Calu3 (cell line): ENCODE data around the gene SEC23A. TPM values are rescaled to one million over a fixed set of nuclear protein-coding genes. Genes with fewer than 3 reads are reported as not detected.

Experiments
- BruUV-seq: library from RNA; stranded (reverse); fragments of 400-500 nt; replicated peaks from 2 replicates; lab custom pipeline; 2021; lab: Mats Ljungman, UMichigan
- CTCF ChIA-PET: fragments of 300-600 bp; sonication (Branson Sonifier 250); formaldehyde crosslinking; loops from one replicate; lab custom pipeline; 2022; ENCODE audit warnings: antibody characterized with exemption; lab: Charles Lee
- DNase-seq: peaks from one replicate; pipeline ENCODE4 v3.0.0; 2022
- H3K27ac Mint-ChIP-seq: one replicate; pipeline ENCODE4 v1.8.0; 2022; ENCODE audit warnings: mixed read lengths; ENCODE audit not compliant: unreplicated experiment
- H3K27me3 Mint-ChIP-seq: one replicate; pipeline ENCODE4 v1.8.0; 2022; ENCODE audit warnings: mixed read lengths; ENCODE audit not compliant: unreplicated experiment
- H3K36me3 Mint-ChIP-seq: one replicate; pipeline ENCODE4 v1.8.0; 2022; ENCODE audit warnings: mild to moderate bottlenecking, moderate library complexity, mixed read lengths; ENCODE audit not compliant: insufficient read depth, unreplicated experiment
- H3K4me1 Mint-ChIP-seq: one replicate; pipeline ENCODE4 v1.8.0; 2022; ENCODE audit warnings: mild to moderate bottlenecking, low read depth, mixed read lengths; ENCODE audit not compliant: unreplicated experiment
- H3K4me3 Mint-ChIP-seq: one replicate; pipeline ENCODE4 v1.8.0; 2022; ENCODE audit warnings: mild to moderate bottlenecking, low read depth, moderate library complexity, mixed read lengths; ENCODE audit not compliant: unreplicated experiment
- H3K9me3 Mint-ChIP-seq: one replicate; pipeline ENCODE4 v1.8.0; 2022; ENCODE audit warnings: low read depth, mixed read lengths; ENCODE audit not compliant: unreplicated experiment
- intact Hi-C: fragments of 100-400 bp; cut with micrococcal nuclease; formaldehyde crosslinking; loops from one replicate; pipeline ENCODE4 v1.10.0; 2022; ENCODE audit not compliant: unreplicated experiment
- total RNA-seq: library from RNA; stranded (reverse); gene quantifications from 2 replicates; pipeline ENCODE4 v1.2.3, GENCODE V29; 2022
- TF ChIP-seq, protein P1 (sequence below): fragments of 200-600 bp; IDR thresholded peaks from one replicate; pipeline ENCODE4 v1.8.0; 2022; ENCODE audit warnings: antibody characterized with exemption; ENCODE audit not compliant: unreplicated experiment

Gene SEC23A
- total RNA-seq, 1 experiment from 2014 or later, result 48.0 TPM

DNA sequence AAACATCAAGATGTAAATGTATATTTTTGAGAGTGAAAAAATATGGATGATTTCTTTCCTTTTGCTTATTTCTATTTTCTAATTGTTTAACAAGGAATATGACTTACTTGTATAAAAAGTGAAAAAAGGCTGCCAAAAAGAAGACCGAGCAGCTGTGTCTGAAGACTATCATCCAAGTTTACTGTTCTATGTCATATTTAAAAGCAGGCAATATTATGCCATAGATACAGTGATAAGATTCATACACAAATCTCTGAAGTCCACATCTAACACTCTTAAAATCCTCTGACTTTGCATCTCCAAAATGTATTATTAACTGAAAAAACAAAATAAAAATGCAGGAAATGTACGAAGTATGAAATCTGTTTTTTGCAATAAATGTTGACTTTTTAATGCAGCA, 109.1 kb downstream of the SEC23A start:
- no peaks in the 10 kb centered on the region for H3K9me3 Mint-ChIP-seq
- no peaks in the 10 kb centered on the region for H3K27me3 Mint-ChIP-seq
- no peaks in the 10 kb centered on the region for H3K36me3 Mint-ChIP-seq
- no peaks in the 10 kb centered on the region for H3K4me1 Mint-ChIP-seq
- intact Hi-C loops, result no loop called here
- no peak overlapping the region for H3K4me3 Mint-ChIP-seq
- DNase-seq, result no peak
- no TSS peak for BruUV-seq
- CTCF ChIA-PET, result no interaction called here
- H3K27ac Mint-ChIP-seq, result no peak overlapping the region
- TF ChIP-seq, protein P1, sequence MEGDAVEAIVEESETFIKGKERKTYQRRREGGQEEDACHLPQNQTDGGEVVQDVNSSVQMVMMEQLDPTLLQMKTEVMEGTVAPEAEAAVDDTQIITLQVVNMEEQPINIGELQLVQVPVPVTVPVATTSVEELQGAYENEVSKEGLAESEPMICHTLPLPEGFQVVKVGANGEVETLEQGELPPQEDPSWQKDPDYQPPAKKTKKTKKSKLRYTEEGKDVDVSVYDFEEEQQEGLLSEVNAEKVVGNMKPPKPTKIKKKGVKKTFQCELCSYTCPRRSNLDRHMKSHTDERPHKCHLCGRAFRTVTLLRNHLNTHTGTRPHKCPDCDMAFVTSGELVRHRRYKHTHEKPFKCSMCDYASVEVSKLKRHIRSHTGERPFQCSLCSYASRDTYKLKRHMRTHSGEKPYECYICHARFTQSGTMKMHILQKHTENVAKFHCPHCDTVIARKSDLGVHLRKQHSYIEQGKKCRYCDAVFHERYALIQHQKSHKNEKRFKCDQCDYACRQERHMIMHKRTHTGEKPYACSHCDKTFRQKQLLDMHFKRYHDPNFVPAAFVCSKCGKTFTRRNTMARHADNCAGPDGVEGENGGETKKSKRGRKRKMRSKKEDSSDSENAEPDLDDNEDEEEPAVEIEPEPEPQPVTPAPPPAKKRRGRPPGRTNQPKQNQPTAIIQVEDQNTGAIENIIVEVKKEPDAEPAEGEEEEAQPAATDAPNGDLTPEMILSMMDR, result no peak

DNA sequence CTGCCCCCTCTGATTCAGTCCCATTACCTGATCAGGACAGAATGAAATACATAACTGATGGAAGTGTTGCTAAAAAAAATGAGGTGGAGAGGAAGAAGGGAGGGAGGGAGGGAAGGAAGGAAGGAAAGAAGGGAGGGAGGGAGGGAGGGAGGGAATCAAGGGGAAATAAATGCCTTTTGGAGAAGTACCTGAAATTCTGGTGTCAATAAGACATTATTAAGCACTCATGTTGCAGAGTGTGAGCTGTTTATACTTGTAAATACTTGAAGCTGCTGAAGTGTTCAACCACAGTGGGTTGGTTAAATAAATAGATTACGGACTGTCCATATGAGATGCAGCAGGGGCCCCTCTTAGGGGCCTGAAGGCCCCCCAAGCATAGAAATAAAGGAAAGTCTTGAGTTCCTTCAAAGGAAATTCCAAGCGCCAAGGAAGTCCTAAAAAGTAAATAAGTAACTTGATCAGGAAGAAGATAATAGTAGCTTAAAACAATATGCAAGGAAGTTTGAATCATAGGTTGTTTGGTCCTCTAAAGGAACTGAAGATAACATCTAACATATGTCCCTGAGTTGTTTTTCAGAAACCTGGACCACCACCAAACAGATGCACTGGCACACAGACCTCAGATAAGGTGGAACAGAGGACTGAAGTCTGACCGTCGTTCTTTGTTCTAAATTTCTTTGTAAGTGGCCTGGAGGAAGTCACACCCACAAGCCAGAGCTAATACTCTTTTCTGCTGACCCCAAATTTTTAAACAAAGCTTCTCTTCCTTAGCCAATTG, 110.8 kb downstream of the SEC23A start:
- CTCF ChIA-PET, result no interaction called here
- no peak overlapping the region for H3K27ac Mint-ChIP-seq
- TF ChIP-seq, protein P1, result no peak
- DNase-seq, result no peak
- H3K9me3 Mint-ChIP-seq, result no peaks in the 10 kb centered on the region
- no peaks in the 10 kb centered on the region for H3K4me1 Mint-ChIP-seq
- intact Hi-C loops, result no loop called here
- no peaks in the 10 kb centered on the region for H3K27me3 Mint-ChIP-seq
- no peak overlapping the region for H3K4me3 Mint-ChIP-seq
- H3K36me3 Mint-ChIP-seq, result no peaks in the 10 kb centered on the region
- BruUV-seq, result no TSS peak

DNA sequence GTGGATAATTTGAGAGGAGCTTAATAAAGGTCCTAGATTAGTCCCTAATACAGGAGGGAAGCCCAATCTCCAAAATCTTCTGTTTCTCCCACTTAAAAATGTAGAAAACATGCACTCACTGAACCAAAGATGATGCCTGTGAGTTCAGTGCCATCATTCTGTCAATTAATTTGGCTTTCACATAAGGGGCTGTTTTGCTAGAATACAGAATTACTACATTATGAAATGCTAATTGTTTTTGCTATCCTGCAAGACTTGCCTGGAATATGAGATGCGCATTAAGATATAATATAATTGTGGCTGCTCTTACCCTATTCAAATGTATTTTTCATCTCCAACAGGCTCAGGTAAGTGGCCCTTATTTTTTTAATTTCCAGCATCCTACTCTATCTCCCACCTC, 111.7 kb downstream of the SEC23A start:
- Mint-ChIP-seq H3K36me3 (no peaks in the 10 kb centered on the region), H3K27me3 (no peaks in the 10 kb centered on the region), H3K4me3 (no peak overlapping the region), H3K9me3 (no peaks in the 10 kb centered on the region), H3K27ac (no peak overlapping the region), H3K4me1 (no peaks in the 10 kb centered on the region)
- BruUV-seq, result no TSS peak
- intact Hi-C loops, result no loop called here
- CTCF ChIA-PET, result no interaction called here
- DNase-seq, result no peak
- TF ChIP-seq, protein P1, result no peak

DNA sequence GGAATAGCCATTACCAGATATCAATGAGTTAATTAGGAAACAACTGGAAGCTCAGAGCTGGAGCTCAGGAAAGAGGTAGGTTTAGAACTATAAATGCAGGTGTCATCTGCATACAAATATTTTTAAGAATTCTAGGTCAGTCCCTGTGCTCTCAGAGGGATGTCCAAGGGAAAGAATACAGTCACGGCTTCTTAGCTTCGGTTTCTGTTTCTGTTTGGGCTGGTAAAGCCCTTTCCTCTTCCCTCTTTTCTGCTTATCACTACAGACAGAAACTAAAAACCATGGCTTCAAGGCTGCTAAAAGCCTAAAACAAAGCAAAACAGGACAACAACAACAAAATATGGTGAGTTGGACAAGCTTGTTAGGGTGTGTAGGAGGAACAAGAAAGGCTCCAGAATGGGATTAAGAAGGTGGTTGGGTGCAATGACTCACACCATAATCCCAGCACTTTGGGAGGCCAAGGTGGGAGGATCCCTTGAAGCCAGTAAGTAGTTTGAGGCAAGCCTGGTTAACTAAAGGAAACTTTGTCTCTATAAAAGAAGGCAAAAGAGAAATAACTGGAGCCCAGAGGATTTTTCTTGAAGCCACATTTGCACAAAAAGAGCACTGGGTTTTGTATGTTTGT, 113.0 kb downstream of the SEC23A start:
- H3K4me1 Mint-ChIP-seq, result no peaks in the 10 kb centered on the region
- no peak for DNase-seq
- H3K36me3 Mint-ChIP-seq, result no peaks in the 10 kb centered on the region
- no TSS peak for BruUV-seq
- no peak overlapping the region for H3K4me3 Mint-ChIP-seq
- no peaks in the 10 kb centered on the region for H3K9me3 Mint-ChIP-seq
- H3K27ac Mint-ChIP-seq, result no peak overlapping the region
- TF ChIP-seq, protein P1, result no peak
- no peaks in the 10 kb centered on the region for H3K27me3 Mint-ChIP-seq
- CTCF ChIA-PET, result no interaction called here
- intact Hi-C loops, result no loop called here
